Vagina (tissue), 2 donors: ENCODE results near the gene DLG2. TPM values are rescaled to one million over a fixed set of nuclear protein-coding genes. Genes with fewer than 3 reads are reported as not detected.

ENCODE experiments used
- DNase-seq, 2 donors: peaks; one replicate each; pipeline ENCODE4 v3.0.0-alpha.2; 2017; ENCODE audit errors: extremely low spot score in 2 of 2
- H3K27ac ChIP-seq: fragments of 200-600 bp; sonication (generic); one replicate; pipeline ENCODE4 v1.5.1; 2019
- H3K27me3 ChIP-seq: fragments of 200-600 bp; sonication (generic); one replicate; pipeline ENCODE4 v1.5.1; 2019
- H3K36me3 ChIP-seq, 2 donors: fragments of 200-600 bp; sonication (generic); one replicate each; pipeline ENCODE4 v1.5.1; 2017 to 2019
- H3K4me1 ChIP-seq: fragments of 200-600 bp; sonication (generic); one replicate; pipeline ENCODE4 v1.5.1; 2019
- H3K4me3 ChIP-seq, 2 donors: fragments of 200-600 bp; sonication (generic); 1 replicate in 1 of 2; 2 replicates in 1 of 2; pipeline ENCODE4 v1.5.1; 2016 to 2019
- H3K9me3 ChIP-seq: fragments of 200-600 bp; sonication (generic); one replicate; pipeline ENCODE4 v1.5.1; 2019
- POLR2A ChIP-seq, 2 donors: fragments of 450-650 bp; IDR thresholded peaks; one replicate each; pipeline ENCODE4 v1.6.1; 2017; ENCODE audit warnings: antibody characterized with exemption in 2 of 2, mild to moderate bottlenecking in 2 of 2, moderate library complexity in 2 of 2
- POLR2AphosphoS5 ChIP-seq, 2 donors: sonication (generic); formaldehyde crosslinking; IDR thresholded peaks; one replicate each; pipeline ENCODE4 v1.9.0; 2017; ENCODE audit warnings: antibody characterized with exemption in 2 of 2, mild to moderate bottlenecking in 2 of 2, low read depth in 1 of 2; ENCODE audit not compliant: insufficient read depth in 1 of 2
- intact Hi-C: fragments of 100-400 bp; cut with DNase I; formaldehyde crosslinking; loops from one replicate; pipeline ENCODE4 v1.15.1; 2023
- total RNA-seq: library from RNA; depleted of rRNA; stranded (reverse); fragments of >200 nt; gene quantifications from one replicate; pipeline ENCODE4 v1.2.3, GENCODE V29; 2016
- TF ChIP-seq, protein P1 (sequence below), 3 experiments: fragments of 450-650 bp in 2 of 3; fragments of 200-600 bp in 1 of 3; sonication (generic) in 1 of 3; IDR thresholded peaks; one replicate each; pipeline ENCODE4 v1.5.1; 2017 to 2019; ENCODE audit warnings: antibody characterized with exemption in 3 of 3, mild to moderate bottlenecking in 2 of 3, moderate library complexity in 2 of 3

The DLG2 gene
- total RNA-seq, 1 donor from 2014 or later: 10.1 TPM

DNA sequence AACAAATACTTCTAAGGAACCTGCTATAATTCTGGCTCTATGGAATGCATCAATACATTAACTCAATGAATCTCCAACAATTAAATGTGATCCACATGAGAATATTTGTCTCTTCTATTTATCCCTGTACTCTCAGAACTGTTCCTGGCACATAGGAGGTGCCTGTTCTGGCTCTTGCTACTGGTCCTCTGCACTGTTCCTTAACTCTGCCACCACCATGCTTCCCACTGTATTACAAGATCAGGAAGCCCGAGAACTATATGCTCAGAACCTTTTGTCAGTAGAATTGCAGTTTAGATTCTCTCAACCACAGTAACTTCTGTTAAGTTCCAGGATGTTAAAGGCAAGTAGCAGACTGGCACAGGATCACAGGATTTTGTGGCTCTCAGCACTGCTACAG is 1964.7 kb downstream of the DLG2 start:
- Histone ChIP-seq H3K9me3 (no peaks in the 10 kb centered on the region), H3K4me1 (no peaks in the 10 kb centered on the region), H3K36me3 (no peaks in the 10 kb centered on the region), H3K27ac (no peak overlapping the region), H3K27me3 (no peaks in the 10 kb centered on the region), H3K4me3 (no peak overlapping the region)
- no peak for TF ChIP-seq POLR2A (IDR thresholded peaks at IDR 0.05)
- TF ChIP-seq POLR2AphosphoS5 (IDR thresholded peaks at IDR 0.05; ENCODE audit: insufficient read depth in 1 of 2, low read depth in 1 of 2): no peak
- TF ChIP-seq, protein P1, sequence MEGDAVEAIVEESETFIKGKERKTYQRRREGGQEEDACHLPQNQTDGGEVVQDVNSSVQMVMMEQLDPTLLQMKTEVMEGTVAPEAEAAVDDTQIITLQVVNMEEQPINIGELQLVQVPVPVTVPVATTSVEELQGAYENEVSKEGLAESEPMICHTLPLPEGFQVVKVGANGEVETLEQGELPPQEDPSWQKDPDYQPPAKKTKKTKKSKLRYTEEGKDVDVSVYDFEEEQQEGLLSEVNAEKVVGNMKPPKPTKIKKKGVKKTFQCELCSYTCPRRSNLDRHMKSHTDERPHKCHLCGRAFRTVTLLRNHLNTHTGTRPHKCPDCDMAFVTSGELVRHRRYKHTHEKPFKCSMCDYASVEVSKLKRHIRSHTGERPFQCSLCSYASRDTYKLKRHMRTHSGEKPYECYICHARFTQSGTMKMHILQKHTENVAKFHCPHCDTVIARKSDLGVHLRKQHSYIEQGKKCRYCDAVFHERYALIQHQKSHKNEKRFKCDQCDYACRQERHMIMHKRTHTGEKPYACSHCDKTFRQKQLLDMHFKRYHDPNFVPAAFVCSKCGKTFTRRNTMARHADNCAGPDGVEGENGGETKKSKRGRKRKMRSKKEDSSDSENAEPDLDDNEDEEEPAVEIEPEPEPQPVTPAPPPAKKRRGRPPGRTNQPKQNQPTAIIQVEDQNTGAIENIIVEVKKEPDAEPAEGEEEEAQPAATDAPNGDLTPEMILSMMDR (IDR thresholded peaks at IDR 0.05): no peak
- no peak for DNase-seq
- intact Hi-C loops: no loop called here

DNA sequence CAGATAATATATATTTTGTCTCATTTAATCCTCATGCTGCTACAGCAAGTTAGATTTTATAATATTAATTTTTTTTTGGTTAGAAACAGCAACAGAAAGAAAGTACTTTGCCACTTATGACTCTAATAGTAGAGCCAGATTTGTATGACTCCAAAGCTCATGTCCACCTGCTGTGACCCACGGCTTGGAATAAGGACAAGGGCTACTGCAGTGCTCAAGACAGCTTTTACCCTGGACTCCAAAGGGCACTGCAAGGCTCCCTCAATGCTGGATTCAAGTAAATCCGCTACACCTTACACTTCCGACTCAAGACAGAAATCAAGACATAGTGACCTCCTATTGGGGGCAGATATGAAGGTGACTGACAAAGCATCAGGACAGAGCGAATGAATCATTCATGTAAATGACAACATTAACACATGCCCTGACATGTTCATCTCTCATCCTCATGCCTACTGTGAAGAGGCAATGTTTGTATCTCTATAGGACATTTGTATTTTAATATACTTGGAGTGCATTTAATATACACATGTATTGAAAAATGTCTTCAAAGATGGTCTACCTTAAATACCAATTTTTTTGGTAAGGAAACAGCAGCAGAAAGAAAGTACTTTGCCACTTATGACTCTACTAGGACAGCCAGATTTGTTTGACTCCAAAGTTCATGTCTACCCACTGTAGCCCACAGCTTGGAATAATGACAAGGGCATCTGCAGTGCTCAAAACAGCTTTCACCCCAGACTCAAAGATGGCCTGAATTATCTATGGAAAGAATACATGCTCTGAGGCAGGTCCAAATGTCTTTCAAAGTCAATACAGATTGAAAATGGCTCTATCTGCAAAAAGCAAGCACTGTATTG is 1965.4 kb downstream of the DLG2 start:
- intact Hi-C loops: no loop called here
- DNase-seq: no peak
- Histone ChIP-seq H3K4me1 (no peaks in the 10 kb centered on the region), H3K9me3 (no peaks in the 10 kb centered on the region), H3K27me3 (no peaks in the 10 kb centered on the region), H3K36me3 (no peaks in the 10 kb centered on the region), H3K4me3 (no peak overlapping the region), H3K27ac (no peak overlapping the region)
- TF ChIP-seq, protein P1 (IDR thresholded peaks at IDR 0.05): no peak

DNA sequence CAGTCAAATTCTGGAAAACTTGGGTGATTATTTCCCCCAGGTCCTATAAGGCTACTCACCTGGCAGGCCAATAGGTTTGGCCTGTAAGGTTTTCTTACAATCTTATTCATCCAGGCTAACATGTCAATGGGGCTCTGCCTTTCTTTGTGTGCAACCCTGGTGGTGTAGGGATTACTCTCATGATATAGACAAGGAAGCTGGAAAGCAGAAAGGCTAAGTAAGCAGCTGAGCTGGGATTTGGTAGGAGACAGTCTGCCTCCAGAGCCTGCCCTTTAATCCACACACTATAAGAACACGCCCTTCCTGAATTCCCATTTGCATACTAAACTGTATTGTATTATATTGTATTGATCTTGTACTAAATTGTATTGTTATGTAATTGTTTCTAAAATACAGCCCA is 1967.7 kb downstream of the DLG2 start:
- H3K36me3 ChIP-seq: no peaks in the 10 kb centered on the region
- no peak for DNase-seq
- H3K27ac ChIP-seq: no peak overlapping the region
- no peaks in the 10 kb centered on the region for H3K9me3 ChIP-seq
- intact Hi-C loops: no loop called here
- no peaks in the 10 kb centered on the region for H3K27me3 ChIP-seq
- TF ChIP-seq POLR2A (IDR thresholded peaks at IDR 0.05) (no peak), POLR2AphosphoS5 (IDR thresholded peaks at IDR 0.05; ENCODE audit: insufficient read depth in 1 of 2, low read depth in 1 of 2) (no peak)
- TF ChIP-seq, protein P1 (IDR thresholded peaks at IDR 0.05): no peak
- H3K4me1 ChIP-seq: no peaks in the 10 kb centered on the region
- no peak overlapping the region for H3K4me3 ChIP-seq

DNA sequence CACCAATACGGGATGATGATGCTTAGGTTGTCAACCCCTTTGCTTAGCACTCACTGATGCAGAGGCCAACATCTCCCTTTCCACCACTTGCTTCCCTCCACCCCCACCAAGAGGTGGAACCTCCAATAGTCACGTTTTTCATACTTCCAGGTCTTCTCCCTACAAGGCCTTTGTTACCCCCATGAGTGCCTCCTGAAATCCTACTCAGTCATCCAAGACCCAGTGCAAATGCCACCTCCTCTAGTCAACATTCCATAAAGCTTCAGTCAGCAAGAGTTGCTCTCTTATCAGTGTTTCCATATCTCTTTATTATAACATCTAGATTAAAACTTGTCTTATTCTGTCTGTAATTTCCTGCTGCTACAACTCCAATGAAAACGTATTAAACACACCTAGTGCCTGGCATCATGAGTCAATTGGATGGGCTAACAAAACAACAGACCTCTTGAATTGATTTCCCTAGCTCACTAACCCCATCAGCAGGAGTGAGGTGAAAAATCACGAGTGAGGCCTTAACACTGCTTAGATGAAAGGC is 1970.3 kb downstream of the DLG2 start:
- H3K4me1 ChIP-seq: no peaks in the 10 kb centered on the region
- no peaks in the 10 kb centered on the region for H3K27me3 ChIP-seq
- no peaks in the 10 kb centered on the region for H3K36me3 ChIP-seq
- no peak overlapping the region for H3K4me3 ChIP-seq
- no peak for TF ChIP-seq POLR2AphosphoS5 (IDR thresholded peaks at IDR 0.05; ENCODE audit: insufficient read depth in 1 of 2, low read depth in 1 of 2)
- TF ChIP-seq, protein P1 (IDR thresholded peaks at IDR 0.05): no peak
- TF ChIP-seq POLR2A (IDR thresholded peaks at IDR 0.05): no peak
- intact Hi-C loops: no loop called here
- no peak for DNase-seq
- no peaks in the 10 kb centered on the region for H3K9me3 ChIP-seq
- H3K27ac ChIP-seq: no peak overlapping the region

DNA sequence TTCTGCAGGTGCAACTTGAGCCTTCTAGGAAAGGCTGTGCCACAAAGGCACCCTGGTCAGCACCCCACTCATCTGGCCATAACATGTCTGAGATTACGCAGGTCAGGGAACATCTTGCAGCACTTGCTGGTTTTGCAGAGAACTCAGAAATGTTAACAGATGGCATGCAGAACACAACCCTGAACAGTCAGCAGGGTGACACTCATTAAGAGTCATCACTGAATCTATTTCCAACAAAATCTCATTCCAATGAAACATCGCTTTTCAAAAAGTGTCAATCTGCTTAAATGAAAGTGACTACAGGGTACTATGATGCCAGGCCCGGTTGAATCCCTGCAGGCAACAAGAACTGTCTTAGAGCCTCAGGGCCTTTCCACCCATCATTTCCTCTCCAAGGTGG is 1971.2 kb downstream of the DLG2 start:
- no peak overlapping the region for H3K27ac ChIP-seq
- no peaks in the 10 kb centered on the region for H3K27me3 ChIP-seq
- H3K4me1 ChIP-seq: no peaks in the 10 kb centered on the region
- TF ChIP-seq POLR2AphosphoS5 (IDR thresholded peaks at IDR 0.05; ENCODE audit: insufficient read depth in 1 of 2, low read depth in 1 of 2) (no peak), POLR2A (IDR thresholded peaks at IDR 0.05) (no peak)
- TF ChIP-seq, protein P1 (IDR thresholded peaks at IDR 0.05): no peak
- no peak overlapping the region for H3K4me3 ChIP-seq
- DNase-seq: no peak
- intact Hi-C loops: no loop called here
- no peaks in the 10 kb centered on the region for H3K36me3 ChIP-seq
- no peaks in the 10 kb centered on the region for H3K9me3 ChIP-seq
